ENCODE measurements around the gene PEG3.

DNA sequence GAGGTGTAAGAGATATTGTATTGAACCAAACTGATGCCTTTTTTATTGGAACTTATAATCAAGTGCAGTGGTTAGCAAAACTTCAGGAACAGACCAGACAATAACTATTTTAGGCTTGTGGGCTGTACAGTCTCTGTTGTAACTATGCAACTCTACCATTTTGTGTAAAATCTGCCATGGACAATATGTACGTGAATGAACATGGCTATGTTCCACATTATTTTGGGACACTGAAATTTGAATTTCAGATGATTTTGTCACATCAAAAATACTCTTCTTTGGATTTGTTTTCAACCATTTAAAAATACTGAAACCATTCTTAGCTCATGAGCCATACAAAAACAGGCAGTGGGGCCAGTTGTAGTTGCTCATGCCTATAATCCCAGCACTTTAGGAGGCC is 27.9 kb upstream of the PEG3 start:
- TF ChIP-seq POLR2A (IDR thresholded peaks at IDR 0.05): no peak
- TF ChIP-seq, protein P1, sequence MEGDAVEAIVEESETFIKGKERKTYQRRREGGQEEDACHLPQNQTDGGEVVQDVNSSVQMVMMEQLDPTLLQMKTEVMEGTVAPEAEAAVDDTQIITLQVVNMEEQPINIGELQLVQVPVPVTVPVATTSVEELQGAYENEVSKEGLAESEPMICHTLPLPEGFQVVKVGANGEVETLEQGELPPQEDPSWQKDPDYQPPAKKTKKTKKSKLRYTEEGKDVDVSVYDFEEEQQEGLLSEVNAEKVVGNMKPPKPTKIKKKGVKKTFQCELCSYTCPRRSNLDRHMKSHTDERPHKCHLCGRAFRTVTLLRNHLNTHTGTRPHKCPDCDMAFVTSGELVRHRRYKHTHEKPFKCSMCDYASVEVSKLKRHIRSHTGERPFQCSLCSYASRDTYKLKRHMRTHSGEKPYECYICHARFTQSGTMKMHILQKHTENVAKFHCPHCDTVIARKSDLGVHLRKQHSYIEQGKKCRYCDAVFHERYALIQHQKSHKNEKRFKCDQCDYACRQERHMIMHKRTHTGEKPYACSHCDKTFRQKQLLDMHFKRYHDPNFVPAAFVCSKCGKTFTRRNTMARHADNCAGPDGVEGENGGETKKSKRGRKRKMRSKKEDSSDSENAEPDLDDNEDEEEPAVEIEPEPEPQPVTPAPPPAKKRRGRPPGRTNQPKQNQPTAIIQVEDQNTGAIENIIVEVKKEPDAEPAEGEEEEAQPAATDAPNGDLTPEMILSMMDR (IDR thresholded peaks at IDR 0.05): no peak
